GM12878 (cell line): Measurements from ENCODE around the gene ABCB4. TPM values are rescaled to one million over a fixed set of nuclear protein-coding genes. Genes with fewer than 3 reads are reported as not detected.

Experiments used
- ATAC-seq: fragments of 200-7000 bp; cut with Tn5 transposase; 3 replicates; pipeline ENCODE4 v1.9.1; 2020; ENCODE audit warnings: mild to moderate bottlenecking, moderate library complexity
- BruUV-seq: library from RNA; stranded (reverse); fragments of 400-500 nt; replicated peaks from 2 replicates; lab custom pipeline; 2021; lab: Mats Ljungman, UMichigan
- CTCF ChIA-PET: fragments of 300-600 bp; sonication (Branson Sonifier 250); formaldehyde crosslinking; extraction: SDS; loops from one replicate; lab custom pipeline; 2021; ENCODE audit warnings: inconsistent platforms; lab: Yijun Ruan, JAX
- POLR2A ChIA-PET: fragments of 350-600 bp; formaldehyde crosslinking; extraction: SDS; loops from one replicate; lab custom pipeline; 2021; ENCODE audit warnings: inconsistent platforms; lab: Charles Lee
- RAD21 ChIA-PET: fragments of 300-600 bp; sonication (Branson Sonifier 250); formaldehyde crosslinking; loops from one replicate; lab custom pipeline; 2023; ENCODE audit warnings: antibody characterized with exemption; ENCODE audit not compliant: unreplicated experiment; lab: Charles Lee
- SMC1A ChIA-PET: fragments of 300-600 bp; sonication (Branson Sonifier 250); formaldehyde crosslinking; loops from one replicate; lab custom pipeline; 2023; ENCODE audit not compliant: unreplicated experiment, uncharacterized antibody; lab: Charles Lee
- DNase-seq: peaks from one replicate; pipeline ENCODE4 v3.0.0-alpha.2; 2011; ENCODE audit warnings: low read depth, low spot score
- FAIRE-seq: peaks from 3 replicates; lab custom pipeline; 2011; peaks lifted over from hg19 to GRCh38; lab: Jason Lieb, UNC
- H2AFZ ChIP-seq: 2 replicates; pipeline ENCODE4 v1.6.0; 2011; ENCODE audit warnings: low read depth, low read length, control low read depth; ENCODE audit not compliant: control insufficient read depth
- H3K27ac ChIP-seq: 2 replicates; pipeline ENCODE4 v1.5.1; 2011; ENCODE audit warnings: control low read depth; ENCODE audit not compliant: control insufficient read depth, insufficient read depth
- H3K27me3 ChIP-seq, 2 experiments: replicated peaks in 1 of 2; 2 replicates each; pipeline versions ENCODE4 v1.6.0 to v1.6.1; 2011; ENCODE audit warnings: low read length in 1 of 2; ENCODE audit not compliant: control insufficient read depth in 2 of 2, insufficient read depth in 2 of 2
- H3K36me3 ChIP-seq, 2 experiments: 2 replicates each; pipeline ENCODE4 v1.5.1; 2011; ENCODE audit warnings: low read length in 1 of 2; ENCODE audit not compliant: control insufficient read depth in 2 of 2, insufficient read depth in 2 of 2
- H3K4me1 ChIP-seq: 2 replicates; pipeline ENCODE4 v1.6.1; 2011; ENCODE audit warnings: mild to moderate bottlenecking, low read length, moderate library complexity, mixed read lengths; ENCODE audit not compliant: control insufficient read depth, insufficient read depth
- H3K4me2 ChIP-seq: 2 replicates; pipeline ENCODE4 v1.6.0; 2011; ENCODE audit warnings: control low read depth; ENCODE audit not compliant: control insufficient read depth, insufficient read depth
- H3K4me3 ChIP-seq: fragments of 200-600 bp; sonication (generic); 2 replicates; pipeline ENCODE4 v1.5.1; 2016
- H3K79me2 ChIP-seq: 2 replicates; pipeline ENCODE4 v1.6.0; 2011; ENCODE audit warnings: low read length; ENCODE audit not compliant: control insufficient read depth, insufficient read depth
- H3K9ac ChIP-seq: 2 replicates; pipeline ENCODE4 v1.8.0; 2011; ENCODE audit warnings: low read length, control low read depth, mixed read lengths; ENCODE audit not compliant: control insufficient read depth, insufficient read depth
- H3K9me3 ChIP-seq: replicated peaks from 3 replicates; pipeline ENCODE4 v1.5.1; 2011; ENCODE audit warnings: mild to moderate bottlenecking, low read length; ENCODE audit not compliant: control insufficient read depth, insufficient read depth
- H4K20me1 ChIP-seq: 2 replicates; pipeline ENCODE4 v1.6.0; 2011; ENCODE audit not compliant: control insufficient read depth, insufficient read depth
- CTCF ChIP-seq, 3 experiments: IDR thresholded peaks in 2 of 3; conservative IDR thresholded peaks in 1 of 3; 2 replicates each; pipeline ENCODE4 v1.5.1; 2011; ENCODE audit warnings: low read depth in 3 of 3, low read length in 3 of 3, mild to moderate bottlenecking in 3 of 3, control low read depth in 2 of 3, moderate library complexity in 2 of 3, inconsistent platforms in 1 of 3, mixed read lengths in 1 of 3; ENCODE audit not compliant: control insufficient read depth in 2 of 3, insufficient read depth in 1 of 3; ENCODE audit errors: extremely low read depth in 1 of 3
- DPF2 ChIP-seq: fragments of 450-650 bp; IDR thresholded peaks from 2 replicates; pipeline ENCODE4 v1.6.1; 2017; ENCODE audit warnings: mild to moderate bottlenecking
- ELK1 ChIP-seq: IDR thresholded peaks from 2 replicates; pipeline ENCODE4 v1.6.1; 2012; ENCODE audit warnings: low read depth, low read length, improper control_type of control experiment
- GABPA ChIP-seq: IDR thresholded peaks from 2 replicates; pipeline ENCODE4 v1.6.1; 2014; ENCODE audit warnings: antibody characterized with exemption, low read depth, mild to moderate bottlenecking, inconsistent platforms
- IKZF1 ChIP-seq: fragments of 450-650 bp; conservative IDR thresholded peaks from 2 replicates; pipeline ENCODE4 v1.6.1; 2017; ENCODE audit warnings: antibody characterized with exemption, mild to moderate bottlenecking
- MAX ChIP-seq: IDR thresholded peaks from 2 replicates; pipeline ENCODE4 v1.6.1; 2012; ENCODE audit warnings: low read depth, low read length, improper control_type of control experiment
- MEF2B ChIP-seq: fragments of 450-650 bp; IDR thresholded peaks from 2 replicates; pipeline ENCODE4 v1.6.1; 2018; ENCODE audit warnings: mild to moderate bottlenecking, moderate library complexity; ENCODE audit not compliant: partially characterized antibody, poor library complexity, severe bottlenecking
- PAX5 ChIP-seq: IDR thresholded peaks from 2 replicates; pipeline ENCODE4 v1.6.1; 2011; ENCODE audit warnings: low read depth, low read length, borderline replicate concordance
- PML ChIP-seq: IDR thresholded peaks from 2 replicates; pipeline ENCODE4 v1.6.1; 2012; ENCODE audit warnings: low read length, inconsistent platforms
- RAD51 ChIP-seq: fragments of 450-650 bp; IDR thresholded peaks from 2 replicates; pipeline ENCODE4 v1.6.1; 2016; ENCODE audit warnings: moderate library complexity, mild to moderate bottlenecking, inconsistent platforms
- RB1 ChIP-seq: fragments of 450-650 bp; formaldehyde crosslinking; IDR thresholded peaks from 2 replicates; pipeline ENCODE4 v1.6.1; 2017; ENCODE audit warnings: mild to moderate bottlenecking, borderline replicate concordance
- RBBP5 ChIP-seq: fragments of 200-600 bp; sonication (generic); conservative IDR thresholded peaks from 2 replicates; pipeline ENCODE4 v1.6.1; 2016
- RELA ChIP-seq: fragments of 450-650 bp; IDR thresholded peaks from 2 replicates; pipeline ENCODE4 v1.8.0; 2014; ENCODE audit warnings: borderline replicate concordance; ENCODE audit not compliant: partially characterized antibody
- ZNF622 ChIP-seq: fragments of 450-650 bp; IDR thresholded peaks from 2 replicates; pipeline ENCODE4 v1.6.1; 2017; ENCODE audit warnings: mild to moderate bottlenecking, inconsistent platforms
- WGBS: methylation state at CpG from one replicate; pipeline ENCODE4 v1.1.6; 2016; ENCODE audit warnings: low lambda C conversion rate; ENCODE audit not compliant: insufficient replicate concordance, insufficient coverage; ENCODE audit errors: missing lambda C conversion rate; 5-methylcytosine and 5-hydroxymethylcytosine counted together
- in situ Hi-C: fragments of 300-500 bp; cut with MboI; formaldehyde crosslinking; loops from 9 replicates; pipeline ENCODE4 v1.14.3; 2018; ENCODE audit warnings: mixed read lengths
- intact Hi-C: fragments of 100-400 bp; cut with micrococcal nuclease; formaldehyde crosslinking; loops from one replicate; pipeline ENCODE4 v1.14.2; 2022; ENCODE audit not compliant: unreplicated experiment
- polyA plus RNA-seq, 11 experiments: library from polyadenylated mRNA; depleted of rRNA in 4 of 11; unstranded in 6 of 11; stranded (reverse) in 5 of 11; fragments of >200 nt; fragmentation: Nextera tagmentation in 4 of 11; fragmentation: Illumina TruSeq in 1 of 11; extraction: Ambion mirVana in 4 of 11; extraction: Trizol in 1 of 11; gene quantifications; 1 replicate in 1 of 11; 2 replicates in 10 of 11; pipeline versions ENCODE4 v1.2.1 to v1.2.3, GENCODE V29; 2011 to 2016; ENCODE audit warnings: inconsistent platforms in 2 of 11, missing spikeins in 2 of 11, low read depth in 1 of 11
- total RNA-seq, 4 experiments: library from RNA; depleted of rRNA in 3 of 4; stranded (reverse); fragments of >200 nt in 3 of 4; fragmentation: Illumina TruSeq in 1 of 4; extraction: Trizol in 1 of 4; gene quantifications; 2 replicates each; pipeline versions ENCODE4 v1.2.1 to v1.2.3, GENCODE V29; 2013 to 2021
- TF ChIP-seq, protein P1 (sequence below): fragments of 450-650 bp; IDR thresholded peaks from 2 replicates; pipeline ENCODE4 v1.6.1; 2016; ENCODE audit warnings: mild to moderate bottlenecking, moderate library complexity, borderline replicate concordance

The ABCB4 gene
- total and polyA plus RNA-seq, 10 of the 15 experiments (the other 5 are each of a cell fraction or from before 2014, with no cell fraction given): 1.9 to 8.3 (median 4.4) TPM

DNA sequence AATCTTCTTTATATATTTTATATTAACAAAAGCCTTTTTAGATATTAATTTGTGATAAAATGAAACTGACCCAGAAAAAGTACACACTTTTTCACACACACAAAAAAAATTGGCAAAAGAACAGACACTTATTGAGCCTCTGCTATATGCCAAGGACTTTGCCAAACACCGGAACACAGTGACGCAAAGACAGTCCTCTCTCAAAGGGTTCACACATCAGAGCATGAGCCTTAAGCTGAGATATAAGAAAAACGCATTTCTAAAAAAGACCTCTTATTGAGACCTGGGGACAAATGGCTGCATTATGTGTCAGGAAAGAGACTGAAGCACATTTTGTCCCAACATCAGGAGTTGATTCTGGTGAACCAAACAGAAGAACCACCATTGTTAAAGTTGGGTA, 24.0 kb upstream of the ABCB4 start:
- DNase-seq (no peak), FAIRE-seq (no peak), ATAC-seq (no peak)
- no peaks in the 10 kb centered on the region for H3K9me3 ChIP-seq
- 77% methylated on average over 3 of the region's 3 CpGs for WGBS
- H3K79me2 ChIP-seq: no peaks in the 10 kb centered on the region
- no TSS peak for BruUV-seq
- SMC1A ChIA-PET: no interaction called here
- RAD21 ChIA-PET: no interaction called here
- intact Hi-C loops (no loop called here), in situ Hi-C loops (no loop called here)
- no peaks in the 10 kb centered on the region for H3K27me3 ChIP-seq
- no peak overlapping the region for H3K4me3 ChIP-seq
- H3K27ac ChIP-seq: no peak overlapping the region
- no peak overlapping the region for H3K4me2 ChIP-seq
- TF ChIP-seq, protein P1, sequence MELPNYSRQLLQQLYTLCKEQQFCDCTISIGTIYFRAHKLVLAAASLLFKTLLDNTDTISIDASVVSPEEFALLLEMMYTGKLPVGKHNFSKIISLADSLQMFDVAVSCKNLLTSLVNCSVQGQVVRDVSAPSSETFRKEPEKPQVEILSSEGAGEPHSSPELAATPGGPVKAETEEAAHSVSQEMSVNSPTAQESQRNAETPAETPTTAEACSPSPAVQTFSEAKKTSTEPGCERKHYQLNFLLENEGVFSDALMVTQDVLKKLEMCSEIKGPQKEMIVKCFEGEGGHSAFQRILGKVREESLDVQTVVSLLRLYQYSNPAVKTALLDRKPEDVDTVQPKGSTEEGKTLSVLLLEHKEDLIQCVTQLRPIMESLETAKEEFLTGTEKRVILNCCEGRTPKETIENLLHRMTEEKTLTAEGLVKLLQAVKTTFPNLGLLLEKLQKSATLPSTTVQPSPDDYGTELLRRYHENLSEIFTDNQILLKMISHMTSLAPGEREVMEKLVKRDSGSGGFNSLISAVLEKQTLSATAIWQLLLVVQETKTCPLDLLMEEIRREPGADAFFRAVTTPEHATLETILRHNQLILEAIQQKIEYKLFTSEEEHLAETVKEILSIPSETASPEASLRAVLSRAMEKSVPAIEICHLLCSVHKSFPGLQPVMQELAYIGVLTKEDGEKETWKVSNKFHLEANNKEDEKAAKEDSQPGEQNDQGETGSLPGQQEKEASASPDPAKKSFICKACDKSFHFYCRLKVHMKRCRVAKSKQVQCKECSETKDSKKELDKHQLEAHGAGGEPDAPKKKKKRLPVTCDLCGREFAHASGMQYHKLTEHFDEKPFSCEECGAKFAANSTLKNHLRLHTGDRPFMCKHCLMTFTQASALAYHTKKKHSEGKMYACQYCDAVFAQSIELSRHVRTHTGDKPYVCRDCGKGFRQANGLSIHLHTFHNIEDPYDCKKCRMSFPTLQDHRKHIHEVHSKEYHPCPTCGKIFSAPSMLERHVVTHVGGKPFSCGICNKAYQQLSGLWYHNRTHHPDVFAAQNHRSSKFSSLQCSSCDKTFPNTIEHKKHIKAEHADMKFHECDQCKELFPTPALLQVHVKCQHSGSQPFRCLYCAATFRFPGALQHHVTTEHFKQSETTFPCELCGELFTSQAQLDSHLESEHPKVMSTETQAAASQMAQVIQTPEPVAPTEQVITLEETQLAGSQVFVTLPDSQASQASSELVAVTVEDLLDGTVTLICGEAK: no peak
- TF ChIP-seq RAD51 (no peak), MEF2B (no peak), RBBP5 (no peak), PML (no peak), GABPA (no peak), PAX5 (no peak), CTCF (IDR thresholded peaks at IDR 0.05 in 2 of 3, conservative IDR thresholded peaks at IDR 0.05 in 1 of 3; ENCODE audit: control insufficient read depth in 2 of 3, extremely low read depth in 1 of 3, insufficient read depth in 1 of 3, low read depth in 3 of 3, low read length in 3 of 3) (no peak), RB1 (no peak), RELA (no peak), IKZF1 (no peak), MAX (no peak), ZNF622 (no peak), DPF2 (no peak), ELK1 (no peak)
- CTCF ChIA-PET: no interaction called here
- H3K4me1 ChIP-seq: no peaks in the 10 kb centered on the region
- no peaks in the 10 kb centered on the region for H3K36me3 ChIP-seq
- H3K9ac ChIP-seq: no peak overlapping the region
- POLR2A ChIA-PET: no interaction called here
- no peak overlapping the region for H2AFZ ChIP-seq
- H4K20me1 ChIP-seq: no peaks in the 10 kb centered on the region
